ENCODE data around the gene LYRM1.
"Not testable (repeated sequence)": the region's sequence is repeated elsewhere in the genome, so short reads cannot be mapped to it uniquely, and the experiment has no call there.

The LYRM1 gene, protein sequence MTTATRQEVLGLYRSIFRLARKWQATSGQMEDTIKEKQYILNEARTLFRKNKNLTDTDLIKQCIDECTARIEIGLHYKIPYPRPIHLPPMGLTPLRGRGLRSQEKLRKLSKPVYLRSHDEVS

DNA sequence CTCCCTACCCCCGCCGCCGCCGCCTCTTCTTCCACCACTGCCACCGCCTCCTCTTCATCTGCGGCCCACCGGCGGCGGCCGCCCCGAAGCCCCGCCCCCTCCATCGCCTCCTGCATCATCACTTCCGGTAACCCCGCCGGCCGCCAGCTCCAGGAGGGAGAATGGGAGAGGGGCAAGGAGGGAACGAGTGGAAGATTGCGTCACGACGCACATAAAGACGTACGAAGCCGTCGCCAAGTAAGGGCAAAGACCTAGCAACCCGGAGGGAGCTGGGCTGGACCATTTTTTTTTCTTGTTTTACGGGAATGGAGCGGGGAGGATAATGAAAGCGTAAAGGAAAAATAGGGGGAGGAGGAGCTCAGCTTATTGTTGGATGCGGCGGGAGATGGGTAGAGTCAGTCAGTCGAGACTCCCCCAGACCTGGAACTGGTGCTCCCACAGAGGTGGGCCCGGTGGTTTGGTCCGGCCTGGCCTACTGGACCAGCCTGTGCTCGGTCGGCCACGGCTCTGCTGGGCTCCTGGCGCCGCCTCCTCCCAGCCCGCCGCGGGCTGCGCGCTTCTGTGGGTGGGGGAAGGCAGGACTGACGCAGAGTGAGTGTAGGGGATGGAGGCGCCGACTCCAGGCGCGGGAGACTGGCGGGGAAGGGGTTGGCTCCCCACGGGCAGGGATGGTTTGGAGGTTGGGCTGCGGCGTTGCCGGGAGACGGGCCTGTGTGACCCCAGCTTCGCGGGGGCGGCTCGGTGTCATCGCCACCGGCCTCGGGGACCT lies at the start of gene LYRM1, which contains the start of gene DCUN1D3:
Gene LYRM1, plus strand, starts transcription at position 473 of the 769 bp plus-strand sequence. CDS start 14,785 bp downstream, outside the sequence.
Gene DCUN1D3, minus strand, starts transcription at position 60 of the 769 bp plus-strand sequence. CDS start 37,820 bp downstream, outside the sequence.
- peak; percentile 92 for DNase-seq

DNA sequence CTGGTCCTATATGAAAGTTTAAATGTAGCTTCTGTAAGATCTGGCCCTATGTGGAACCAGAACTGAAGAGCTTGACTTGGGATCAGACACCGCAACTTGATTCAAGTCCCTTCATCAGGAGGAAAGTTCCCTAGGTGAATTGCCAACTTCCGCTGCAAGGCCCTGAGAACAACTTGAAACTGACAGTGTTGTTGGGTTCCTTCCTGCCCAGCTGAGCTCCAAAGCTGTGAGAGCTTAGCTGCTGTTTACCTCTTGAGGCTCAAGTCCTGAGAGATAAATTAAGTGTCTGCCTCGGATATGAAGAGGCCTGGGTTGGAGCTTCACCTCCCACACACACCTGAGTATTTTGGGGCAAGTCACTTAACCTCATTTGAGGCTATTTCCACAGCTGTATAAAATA lies 49.6 kb upstream of the LYRM1 start:
- DNase-seq, result no peak

DNA sequence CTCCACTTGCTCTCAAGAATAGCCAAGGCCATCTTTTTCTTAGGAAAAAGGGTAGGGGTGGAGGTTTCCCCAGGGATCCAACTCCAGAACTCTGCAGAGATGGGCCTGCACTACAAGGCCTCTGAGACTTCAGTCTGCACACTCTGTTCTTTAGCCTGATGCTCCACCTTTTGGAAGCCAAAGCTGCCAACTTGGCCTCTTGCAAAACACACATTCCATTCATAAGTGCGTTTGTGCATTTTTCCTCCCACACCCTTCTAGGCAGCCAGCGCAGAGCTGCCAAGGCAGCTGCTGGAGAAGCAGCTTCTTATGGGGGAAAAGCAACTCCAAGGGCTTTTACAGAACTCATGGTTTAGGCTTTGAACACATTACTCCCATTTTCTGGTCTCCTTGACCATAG lies 49.0 kb upstream of the LYRM1 start:
- peak; percentile 14 for DNase-seq

DNA sequence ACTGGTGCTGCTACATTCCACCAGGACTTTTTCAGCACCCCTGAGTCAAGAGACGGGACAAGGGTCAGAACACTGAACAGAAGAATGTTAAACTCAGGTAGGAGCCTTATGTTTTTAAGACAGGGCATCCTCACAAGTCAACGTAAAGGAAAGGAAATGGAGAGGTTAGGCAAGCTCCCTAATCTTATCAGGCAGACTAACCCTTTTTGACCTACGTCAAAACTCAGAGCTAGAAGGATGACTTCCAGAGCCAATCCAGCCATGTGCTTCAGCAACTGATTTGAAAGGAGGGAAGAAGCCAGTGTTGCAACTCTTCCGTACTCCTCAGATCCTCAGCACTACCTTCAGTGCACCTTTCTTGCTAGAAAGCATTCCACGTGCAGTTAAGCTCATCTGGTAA lies 47.4 kb upstream of the LYRM1 start:
- no peak for DNase-seq

DNA sequence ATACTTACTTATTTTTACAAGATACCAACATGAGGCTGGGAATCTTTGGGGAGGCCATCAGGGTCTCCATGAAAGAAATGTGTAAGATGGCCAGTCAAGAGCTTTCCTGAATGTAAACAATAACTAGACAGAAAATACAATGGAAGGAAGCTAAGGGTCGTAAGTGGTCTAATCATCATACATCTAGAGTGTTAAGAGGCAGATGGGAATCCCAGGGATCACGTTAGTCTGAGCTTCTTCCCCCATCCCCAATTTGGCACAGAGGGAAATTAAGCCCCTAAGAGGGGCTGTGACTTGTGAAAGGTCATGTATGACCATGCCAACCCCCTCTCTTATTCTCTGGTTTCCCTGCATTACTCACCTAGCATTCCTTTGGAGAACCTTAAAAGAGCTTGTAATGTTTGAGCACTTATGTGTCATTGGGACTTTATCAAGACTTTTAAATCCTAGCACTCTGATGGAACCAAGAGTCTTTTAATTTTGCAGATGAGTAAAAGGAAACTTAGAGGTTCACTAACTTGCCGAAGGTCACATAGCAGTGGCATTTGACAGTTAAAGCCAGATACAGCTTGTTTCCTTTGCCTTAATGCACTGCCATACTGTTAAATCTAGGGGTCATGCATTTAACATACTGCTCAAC lies 46.5 kb upstream of the LYRM1 start:
- no peak for DNase-seq

DNA sequence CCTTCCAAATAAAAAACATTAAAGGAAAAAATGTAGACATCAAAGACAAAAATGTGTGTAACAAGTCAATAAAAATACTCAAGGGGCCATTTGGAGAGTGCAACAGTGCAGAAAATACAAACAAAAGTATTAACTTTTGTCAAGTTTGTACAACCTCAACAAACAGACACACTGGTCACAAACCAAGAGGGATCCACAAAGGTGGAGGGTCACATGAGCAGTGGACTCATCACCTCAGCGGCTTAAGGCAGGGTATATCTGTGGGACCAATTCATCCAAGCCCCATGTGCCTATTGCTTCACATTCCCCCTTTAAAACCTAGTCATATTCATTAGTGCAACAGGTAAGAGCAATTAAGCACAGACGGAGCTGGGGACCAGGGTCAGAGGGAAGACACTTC lies 45.6 kb upstream of the LYRM1 start:
- no peak for DNase-seq

DNA sequence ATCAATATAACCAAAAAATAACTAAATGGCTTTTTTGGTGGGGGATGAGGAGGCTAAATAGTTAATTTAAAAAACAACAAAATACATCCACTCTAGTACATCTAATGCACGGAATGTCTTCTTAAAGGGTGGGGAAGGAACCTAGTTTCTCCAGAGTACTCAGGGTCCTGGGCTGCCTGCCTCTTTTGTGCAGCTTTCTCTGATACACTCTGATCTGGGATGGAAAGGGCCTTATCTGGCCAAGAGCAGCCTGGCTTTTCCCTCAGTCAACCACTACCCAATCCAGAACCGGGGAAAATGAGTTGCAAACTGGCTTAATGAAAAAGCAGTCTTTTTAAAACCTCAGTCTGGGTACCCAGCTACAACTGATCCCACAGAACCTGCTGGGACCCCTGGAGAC lies 43.3 kb upstream of the LYRM1 start:
- no peak for DNase-seq

DNA sequence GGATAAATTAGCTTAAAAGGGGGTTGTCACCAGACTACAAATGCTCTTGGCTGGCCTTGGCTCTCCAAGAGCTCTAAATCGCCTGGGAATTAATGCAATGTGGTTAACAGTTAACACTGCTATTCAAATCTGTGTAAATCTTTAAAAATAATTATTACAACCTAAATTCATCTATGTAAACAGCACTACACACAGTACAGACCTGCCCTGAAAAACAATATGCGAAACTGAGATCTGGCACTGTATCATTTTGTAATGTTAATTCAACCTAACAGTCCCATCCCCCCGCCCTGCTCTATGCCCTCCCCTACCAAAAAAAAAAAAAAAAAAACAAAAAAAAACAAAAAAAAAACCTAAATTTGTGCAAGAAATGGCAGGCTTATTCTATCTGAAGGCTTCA lies 41.3 kb upstream of the LYRM1 start:
- DNase-seq, result no peak

DNA sequence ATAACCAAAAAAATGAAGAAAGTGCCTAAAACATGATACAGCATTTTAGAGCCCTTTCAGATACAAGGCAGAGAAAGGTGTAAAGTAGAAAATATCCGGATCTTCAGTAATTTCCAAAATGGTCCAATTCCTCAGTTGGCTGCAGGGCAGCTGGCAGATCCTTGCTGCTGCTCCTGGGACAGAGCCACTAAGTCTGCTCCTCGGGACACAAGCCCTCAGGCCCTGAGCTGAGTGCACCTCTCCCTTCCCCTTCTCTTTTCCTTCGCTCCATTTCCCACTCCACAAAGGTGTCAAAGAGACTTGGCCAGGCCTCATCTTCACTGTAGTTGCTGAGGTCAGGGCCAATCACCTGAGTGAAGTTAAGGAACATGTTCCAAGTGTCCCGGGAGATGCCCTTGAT lies 40.9 kb upstream of the LYRM1 start:
- DNase-seq, result no peak

DNA sequence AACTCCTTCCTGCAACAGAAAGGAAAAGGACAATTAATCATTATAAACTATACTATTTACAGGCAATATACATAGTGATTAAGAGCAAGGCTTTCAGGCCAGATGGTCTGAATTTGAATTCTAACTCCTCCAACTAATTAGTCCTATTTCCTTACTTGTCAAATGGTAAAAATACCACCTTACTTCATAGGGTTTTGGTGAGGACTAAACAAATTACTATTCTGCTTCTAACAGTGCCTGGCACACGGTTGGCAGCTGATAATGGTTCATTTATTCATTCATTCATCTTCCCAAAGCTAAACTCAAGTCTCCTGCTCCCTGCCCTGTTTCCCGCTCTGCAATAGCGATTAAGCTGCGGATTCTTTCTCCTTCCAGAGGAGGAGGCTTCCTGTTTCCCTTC lies 40.2 kb upstream of the LYRM1 start:
- DNase-seq, result no peak

DNA sequence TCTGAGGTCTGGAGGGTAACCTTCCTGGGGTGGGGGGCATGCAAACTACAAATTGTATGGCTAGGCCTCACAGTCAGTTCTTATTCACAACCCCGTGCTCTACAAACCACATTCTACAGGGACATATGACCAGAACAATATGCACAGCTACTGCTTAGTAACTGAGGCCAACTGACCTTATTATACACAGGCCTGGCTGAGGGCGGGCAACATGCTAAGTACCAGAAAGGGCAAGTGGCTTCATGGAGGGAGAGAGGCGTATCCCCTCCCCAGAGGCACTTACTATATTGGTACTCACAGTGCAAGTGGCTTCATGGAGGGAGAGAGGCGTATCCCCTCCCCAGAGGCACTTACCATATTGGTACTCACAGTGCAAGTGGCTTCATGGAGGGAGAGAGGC lies 39.6 kb upstream of the LYRM1 start:
- DNase-seq, result not testable (repeated sequence)

DNA sequence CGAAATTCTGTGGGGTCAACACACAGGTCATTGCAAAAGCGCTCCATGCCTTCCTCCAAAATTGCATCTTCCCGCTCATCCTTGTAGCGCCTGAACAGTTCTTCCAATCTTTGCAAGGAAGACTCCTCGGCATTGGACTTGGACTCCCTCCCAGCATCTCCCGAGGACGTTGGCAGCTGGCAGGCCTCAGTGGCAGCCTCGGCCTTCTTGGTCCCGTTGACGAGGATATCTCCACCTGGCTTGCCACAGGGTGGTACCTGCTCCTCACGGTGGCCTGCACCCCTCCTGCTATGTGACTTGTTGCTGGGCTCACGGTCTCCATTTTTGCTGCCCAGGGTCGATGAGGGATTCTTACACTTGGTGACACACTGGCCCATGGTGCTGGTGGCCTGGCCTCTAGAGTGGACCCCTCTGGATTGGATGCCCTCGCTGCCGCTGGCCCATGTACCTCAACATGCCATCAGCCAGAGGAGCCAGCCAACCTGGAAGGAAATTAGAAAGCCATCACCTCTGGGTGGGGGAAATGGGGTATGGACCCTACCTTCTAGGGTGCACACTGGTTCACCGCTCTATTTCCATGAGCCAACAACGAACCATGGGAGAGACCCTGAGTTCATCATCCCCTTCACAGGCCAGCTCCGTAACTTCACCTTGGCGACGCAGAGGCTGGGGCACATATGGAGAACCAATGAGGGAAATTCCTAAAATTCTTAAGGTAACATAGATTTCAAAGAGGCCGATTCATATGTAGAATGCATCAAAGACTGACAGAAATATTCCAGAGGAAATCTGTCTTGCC lies 38.2 kb upstream of the LYRM1 start:
- DNase-seq, result no peak

DNA sequence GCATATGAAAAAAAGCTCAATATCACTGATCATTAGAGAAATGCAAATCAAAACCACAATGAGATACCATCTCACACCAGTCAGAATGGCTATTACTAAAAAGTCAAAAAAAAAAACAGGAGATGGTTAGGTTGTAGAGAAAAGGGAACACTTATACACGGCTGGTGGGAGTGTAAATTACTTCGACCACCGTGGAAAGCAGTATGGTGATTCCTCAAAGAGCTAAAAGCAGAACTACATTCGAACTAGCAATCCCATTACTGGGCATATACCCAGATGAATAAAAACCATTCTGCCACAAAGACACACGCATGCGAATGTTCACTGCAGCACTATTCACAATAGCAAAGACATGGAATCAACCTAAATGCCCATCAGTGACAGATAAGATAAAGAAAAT lies 36.2 kb upstream of the LYRM1 start:
- DNase-seq, result not testable (repeated sequence)

DNA sequence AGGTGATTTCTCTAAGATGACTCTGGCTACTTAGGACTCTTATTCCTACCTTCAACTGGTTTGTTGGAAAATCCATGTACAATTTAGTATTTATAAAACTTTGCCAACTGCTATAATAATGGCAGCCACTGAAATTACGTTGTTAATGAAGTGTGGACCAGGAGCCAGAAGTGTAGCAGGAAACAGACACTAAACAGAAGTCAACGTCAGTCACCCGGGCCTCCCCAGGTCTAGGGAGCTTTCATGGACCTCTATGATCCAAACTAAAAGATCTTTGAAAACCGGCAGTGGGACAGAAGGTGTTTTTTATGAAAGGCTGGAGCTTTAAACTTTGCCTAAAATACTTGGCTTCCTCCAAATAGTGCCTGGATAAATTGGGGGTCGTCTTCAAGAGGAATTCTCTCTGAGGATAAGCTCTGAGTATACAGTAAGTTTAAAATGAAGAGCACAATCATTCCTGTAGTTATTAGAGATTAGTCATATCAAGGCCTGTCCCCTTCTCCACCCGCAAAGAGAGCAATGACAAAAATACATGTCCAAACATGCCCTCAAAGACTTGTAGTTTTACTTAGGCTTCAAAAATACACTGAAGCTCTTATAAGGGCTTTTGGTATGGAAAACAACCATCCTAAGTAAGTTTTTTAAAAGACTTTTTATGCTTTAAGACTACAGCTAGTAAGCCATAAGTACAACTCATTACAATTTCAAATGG lies 35.0 kb upstream of the LYRM1 start:
- no peak for DNase-seq

DNA sequence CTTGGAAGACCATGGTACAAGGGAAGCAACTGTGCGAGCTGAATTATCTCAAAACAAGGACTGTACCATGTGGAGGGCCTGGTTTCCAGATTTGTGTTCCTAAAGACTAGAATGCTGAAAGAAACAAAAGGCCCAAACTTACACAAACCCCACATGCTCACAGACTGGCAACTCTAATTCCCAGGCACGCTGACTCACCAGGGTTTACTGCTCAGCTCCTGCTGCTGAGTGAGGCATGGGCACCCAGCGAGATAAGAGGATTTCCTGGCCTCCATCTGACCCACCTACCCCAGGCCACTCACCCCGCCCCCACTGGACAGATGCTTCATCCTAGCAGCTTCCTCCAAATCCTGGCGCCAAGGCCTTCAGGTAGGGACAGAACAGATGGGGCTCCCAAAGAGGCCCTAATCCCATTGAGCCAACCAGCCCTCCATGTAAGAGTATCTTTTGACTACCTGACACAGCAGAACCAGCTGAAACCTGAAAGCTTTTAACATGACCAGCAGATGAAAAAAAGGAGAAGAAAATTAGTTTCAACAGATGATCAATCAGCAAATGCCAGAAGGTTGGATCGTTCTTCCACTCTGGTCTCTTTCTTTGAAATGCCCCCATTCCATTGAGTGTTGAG lies 34.3 kb upstream of the LYRM1 start:
- peak; percentile 46 for DNase-seq

DNA sequence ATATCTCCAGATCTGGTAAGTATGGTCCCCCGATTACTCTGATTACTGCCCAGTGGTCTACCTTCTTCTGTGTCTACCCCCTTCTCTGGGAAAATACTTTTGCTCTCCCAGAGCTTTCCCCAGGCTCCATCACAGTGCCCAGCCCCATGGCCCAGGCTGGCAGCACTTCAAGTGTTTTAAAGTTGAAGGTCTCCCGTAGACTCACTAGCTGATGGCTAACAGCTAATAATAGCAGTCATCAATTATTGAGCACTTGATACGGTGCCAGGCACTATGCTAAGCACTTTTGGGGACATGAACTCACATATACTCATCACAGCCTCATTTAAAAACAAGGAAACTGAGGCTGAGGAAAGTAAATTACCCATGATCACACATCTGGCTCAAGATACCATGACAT lies 33.8 kb upstream of the LYRM1 start:
- DNase-seq, result no peak

DNA sequence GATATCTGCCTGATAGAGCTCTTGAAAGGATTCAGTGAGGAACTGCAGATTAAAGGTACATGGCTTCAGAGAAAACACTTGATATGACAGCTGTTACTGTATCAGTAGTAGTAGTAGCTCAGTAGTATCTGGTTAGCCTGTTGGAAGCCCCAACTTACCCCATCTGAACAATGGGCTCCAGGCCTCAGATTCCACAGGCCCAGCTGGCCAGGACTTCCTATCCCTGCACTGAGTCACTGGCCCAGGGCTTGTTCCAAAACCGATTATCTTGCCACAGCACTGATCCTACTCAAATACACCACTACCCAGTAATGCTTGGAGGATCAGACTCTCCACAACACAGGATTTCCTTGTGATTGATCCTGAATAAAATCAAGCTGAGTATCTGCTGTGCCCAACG lies 33.0 kb upstream of the LYRM1 start:
- DNase-seq, result no peak

DNA sequence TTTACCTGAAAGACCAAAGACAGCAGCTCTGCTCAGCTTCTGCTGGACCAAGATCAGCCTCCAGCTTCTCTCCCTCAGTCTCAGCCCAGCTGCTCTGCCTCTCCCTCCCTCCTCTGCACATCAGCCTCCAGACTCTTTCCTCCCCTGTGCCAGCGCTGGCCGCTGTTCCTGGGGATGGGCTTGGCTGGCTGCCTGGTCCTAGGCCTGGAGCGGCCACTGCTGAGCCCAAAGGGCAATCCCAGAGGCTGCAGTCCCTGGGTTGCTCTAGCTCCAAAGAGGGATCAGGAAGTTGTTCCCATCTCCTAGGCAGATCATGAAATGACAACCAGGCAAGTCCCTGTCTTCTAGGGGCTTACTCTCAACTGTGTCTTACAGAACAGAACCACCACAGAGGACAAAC lies 31.7 kb upstream of the LYRM1 start:
- no peak for DNase-seq

DNA sequence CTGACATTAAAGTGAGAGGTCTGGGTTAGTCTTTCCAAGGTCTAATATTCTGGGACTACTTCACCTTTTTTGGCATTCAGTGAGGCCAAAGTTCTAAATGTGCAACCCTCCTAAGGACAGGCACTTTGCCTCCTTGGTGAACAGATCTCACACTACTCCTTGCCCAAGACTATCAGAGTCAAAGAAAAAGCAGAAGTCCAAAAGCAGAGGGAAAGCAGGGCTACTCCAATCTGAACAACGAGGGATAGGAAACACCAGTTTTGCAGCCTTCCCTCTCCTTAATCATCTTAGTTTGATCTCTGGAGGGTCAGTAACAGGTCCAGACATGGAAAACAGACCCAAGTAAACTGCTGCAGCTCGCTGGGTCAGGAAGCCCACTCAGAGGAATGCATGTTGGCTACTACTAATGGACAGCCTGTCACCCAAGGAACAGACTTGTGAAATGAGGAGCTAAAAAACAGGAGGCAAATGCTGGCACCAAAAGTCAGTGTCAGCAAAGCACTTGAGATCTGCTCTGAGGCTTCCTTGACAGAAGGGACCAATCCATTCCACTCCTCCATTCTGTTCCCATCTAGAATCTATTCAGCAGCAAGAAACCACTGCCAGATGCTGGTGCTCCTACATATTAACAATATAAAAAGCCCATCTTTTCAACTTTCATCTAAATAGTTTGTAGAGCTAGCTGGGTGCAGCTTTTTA lies 30.3 kb upstream of the LYRM1 start:
- DNase-seq, result no peak

DNA sequence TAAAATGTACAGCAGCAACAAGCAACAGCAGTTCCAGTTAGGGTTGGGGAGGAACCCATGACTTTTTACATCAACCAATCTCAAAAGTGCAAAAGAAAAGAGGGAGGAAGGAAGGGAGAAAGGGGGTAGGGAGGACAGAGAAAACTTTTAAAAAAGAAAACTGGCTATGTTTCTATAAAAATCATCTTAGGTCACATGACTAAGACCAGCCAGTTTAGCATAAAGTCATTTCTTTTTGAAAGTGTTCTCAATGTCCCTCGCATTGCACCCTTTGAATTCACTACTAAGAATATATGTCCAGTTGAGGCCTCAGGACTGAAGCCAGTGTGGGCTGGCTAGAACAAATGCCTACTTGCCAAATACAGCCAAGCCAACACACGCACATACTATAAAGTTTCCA lies 29.3 kb upstream of the LYRM1 start:
- no peak for DNase-seq

DNA sequence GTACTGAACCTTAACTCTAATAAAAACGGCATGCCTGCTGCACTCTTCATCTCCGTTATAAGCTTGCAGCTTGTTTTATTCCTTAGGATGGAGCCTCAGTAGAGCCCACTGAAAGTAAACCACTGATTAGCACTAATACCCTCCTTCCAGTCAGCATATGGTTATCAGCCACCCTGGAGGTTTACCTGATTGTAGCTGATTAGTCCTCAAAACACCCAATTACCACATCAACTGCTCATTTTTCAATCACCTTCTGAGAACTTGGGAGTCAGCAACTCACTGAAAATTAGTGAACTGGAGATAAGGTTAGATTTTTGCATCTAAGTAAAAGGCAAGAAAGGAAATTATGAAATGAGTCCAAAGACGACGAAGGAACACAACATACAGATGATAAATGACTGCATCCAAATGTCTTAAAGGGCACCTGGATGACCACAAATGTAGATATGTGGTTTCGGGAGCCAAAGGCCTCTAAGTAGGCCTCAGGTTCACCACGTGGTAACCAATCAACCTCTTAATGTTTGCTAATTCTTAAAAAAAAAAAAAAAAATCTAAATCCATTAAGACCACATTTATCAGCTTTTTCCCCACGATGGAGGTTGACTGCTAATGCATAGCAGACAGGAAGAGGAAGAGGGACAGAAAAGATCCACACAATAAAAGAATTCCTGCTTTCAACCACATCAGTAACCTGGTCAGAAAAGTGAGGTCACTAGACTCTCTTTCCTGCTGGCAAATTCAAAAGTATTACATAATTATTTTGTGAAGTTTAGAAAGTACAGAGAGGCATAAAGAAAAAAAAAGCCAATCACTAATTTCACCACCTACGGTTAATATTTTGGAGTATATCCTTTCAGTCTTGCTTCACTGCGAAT lies 28.4 kb upstream of the LYRM1 start:
- DNase-seq, result no peak

All from NCI-H446 treated with DMSO at 0.1 percent for 48 hours (cell line).